HFFc6 (cell line): ENCODE data around the gene KRT35. TPM values are rescaled to one million over a fixed set of nuclear protein-coding genes. Genes with fewer than 3 reads are reported as not detected.

Experiments
- DNase-seq: peaks from one replicate; pipeline ENCODE4 v3.0.0-alpha.2; 2018
- H3K27ac Mint-ChIP-seq: 2 replicates; pipeline ENCODE4 v1.8.0; 2020; ENCODE audit warnings: mild to moderate bottlenecking, mixed read lengths
- H3K27me3 Mint-ChIP-seq: 2 replicates; pipeline ENCODE4 v1.8.0; 2021; ENCODE audit warnings: mild to moderate bottlenecking, moderate library complexity, mixed read lengths; ENCODE audit not compliant: insufficient read depth
- H3K36me3 Mint-ChIP-seq: 2 replicates; pipeline ENCODE4 v1.8.0; 2021; ENCODE audit warnings: low read depth, mixed read lengths
- H3K4me1 Mint-ChIP-seq: 2 replicates; pipeline ENCODE4 v1.8.0; 2020; ENCODE audit warnings: low read depth, mixed read lengths
- H3K4me3 Mint-ChIP-seq: 2 replicates; pipeline ENCODE4 v1.8.0; 2020; ENCODE audit warnings: mild to moderate bottlenecking, moderate library complexity, mixed read lengths
- H3K9me3 Mint-ChIP-seq: 2 replicates; pipeline ENCODE4 v1.8.0; 2020; ENCODE audit warnings: mild to moderate bottlenecking, mixed read lengths
- total RNA-seq, 6 experiments: library from RNA; stranded (reverse); fragmentation: NEBNext Ultra II Directional; extraction: Animal tissue kit (Norgen Biotek cat#: 25700); gene quantifications; 2 replicates in 1 of 6; 3 replicates in 5 of 6; pipeline ENCODE4 v1.2.3, GENCODE V29; 2021
- TF ChIP-seq, protein P1 (sequence below): fragments of 200-600 bp; sonication (generic); IDR thresholded peaks from 2 replicates; pipeline ENCODE4 v1.5.0; 2021; ENCODE audit warnings: antibody characterized with exemption, mild to moderate bottlenecking

Gene KRT35
- total RNA-seq, 6 experiments from 2014 or later = not detected

GRCh38 chr17:41516147-41516829 is 35.3 kb upstream of the KRT35 start:
- Mint-ChIP-seq H3K27me3 (peaks cover 1% of the 10 kb centered on the region), H3K4me1 (peaks cover 21% of the 10 kb centered on the region), H3K9me3 (no peaks in the 10 kb centered on the region)

GRCh38 chr17:41513168-41513547 is 32.2 kb upstream of the KRT35 start:
- H3K4me3 Mint-ChIP-seq = no peak overlapping the region
- no peaks in the 10 kb centered on the region for H3K9me3 Mint-ChIP-seq
- DNase-seq = no peak
- peaks cover 1% of the 10 kb centered on the region for H3K27me3 Mint-ChIP-seq
- H3K4me1 Mint-ChIP-seq = no peaks in the 10 kb centered on the region
- H3K36me3 Mint-ChIP-seq = no peaks in the 10 kb centered on the region
- H3K27ac Mint-ChIP-seq = no peak overlapping the region
- TF ChIP-seq, protein P1, sequence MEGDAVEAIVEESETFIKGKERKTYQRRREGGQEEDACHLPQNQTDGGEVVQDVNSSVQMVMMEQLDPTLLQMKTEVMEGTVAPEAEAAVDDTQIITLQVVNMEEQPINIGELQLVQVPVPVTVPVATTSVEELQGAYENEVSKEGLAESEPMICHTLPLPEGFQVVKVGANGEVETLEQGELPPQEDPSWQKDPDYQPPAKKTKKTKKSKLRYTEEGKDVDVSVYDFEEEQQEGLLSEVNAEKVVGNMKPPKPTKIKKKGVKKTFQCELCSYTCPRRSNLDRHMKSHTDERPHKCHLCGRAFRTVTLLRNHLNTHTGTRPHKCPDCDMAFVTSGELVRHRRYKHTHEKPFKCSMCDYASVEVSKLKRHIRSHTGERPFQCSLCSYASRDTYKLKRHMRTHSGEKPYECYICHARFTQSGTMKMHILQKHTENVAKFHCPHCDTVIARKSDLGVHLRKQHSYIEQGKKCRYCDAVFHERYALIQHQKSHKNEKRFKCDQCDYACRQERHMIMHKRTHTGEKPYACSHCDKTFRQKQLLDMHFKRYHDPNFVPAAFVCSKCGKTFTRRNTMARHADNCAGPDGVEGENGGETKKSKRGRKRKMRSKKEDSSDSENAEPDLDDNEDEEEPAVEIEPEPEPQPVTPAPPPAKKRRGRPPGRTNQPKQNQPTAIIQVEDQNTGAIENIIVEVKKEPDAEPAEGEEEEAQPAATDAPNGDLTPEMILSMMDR = no peak

More at GRCh38 chr17:41516147-41516829, 35.3 kb upstream of the KRT35 start:
- H3K27ac Mint-ChIP-seq = no peak overlapping the region
- no peaks in the 10 kb centered on the region for H3K36me3 Mint-ChIP-seq
- no peak for DNase-seq
- TF ChIP-seq, protein P1 = no peak
- H3K4me3 Mint-ChIP-seq = no peak overlapping the region

DNA sequence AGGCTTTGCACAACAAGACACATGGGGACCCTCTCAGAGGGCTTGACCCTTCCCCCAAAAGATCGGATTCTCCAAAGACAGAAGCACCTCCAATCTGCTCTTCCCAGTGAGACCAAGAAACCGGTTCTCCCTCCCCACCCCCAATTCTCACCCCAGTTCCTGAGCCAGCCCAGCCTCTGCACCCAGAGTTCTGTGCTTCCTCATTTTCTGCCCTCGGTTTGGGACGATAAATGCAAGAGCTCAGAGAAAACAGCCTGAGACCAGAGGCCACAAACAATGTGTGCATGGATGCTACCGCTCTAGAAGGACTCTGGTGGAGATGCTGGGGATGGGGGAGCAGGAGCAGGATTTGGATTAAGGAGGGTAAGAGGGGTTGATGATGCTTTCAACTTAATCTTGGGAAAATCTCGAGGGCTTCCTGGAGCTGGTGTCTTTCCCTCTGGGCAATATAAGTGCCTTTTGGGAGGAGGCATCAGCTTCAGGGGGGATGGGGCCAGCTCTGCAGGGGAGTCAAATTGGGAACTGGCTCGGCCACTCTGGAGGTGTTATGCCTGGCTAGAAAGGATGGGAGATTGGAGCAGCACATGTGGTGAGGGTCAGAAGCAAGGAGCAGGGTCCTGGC is 31.7 kb upstream of the KRT35 start:
- peaks cover 1% of the 10 kb centered on the region; the same call in 1 of the 2 replicates for H3K4me1 Mint-ChIP-seq
- no peaks in the 10 kb centered on the region for H3K9me3 Mint-ChIP-seq
- no peaks in the 10 kb centered on the region for H3K36me3 Mint-ChIP-seq
- no peak overlapping the region for H3K27ac Mint-ChIP-seq
- H3K4me3 Mint-ChIP-seq = no peak overlapping the region
- H3K27me3 Mint-ChIP-seq = peaks cover 1% of the 10 kb centered on the region
- TF ChIP-seq, protein P1 = no peak
- DNase-seq = no peak

DNA sequence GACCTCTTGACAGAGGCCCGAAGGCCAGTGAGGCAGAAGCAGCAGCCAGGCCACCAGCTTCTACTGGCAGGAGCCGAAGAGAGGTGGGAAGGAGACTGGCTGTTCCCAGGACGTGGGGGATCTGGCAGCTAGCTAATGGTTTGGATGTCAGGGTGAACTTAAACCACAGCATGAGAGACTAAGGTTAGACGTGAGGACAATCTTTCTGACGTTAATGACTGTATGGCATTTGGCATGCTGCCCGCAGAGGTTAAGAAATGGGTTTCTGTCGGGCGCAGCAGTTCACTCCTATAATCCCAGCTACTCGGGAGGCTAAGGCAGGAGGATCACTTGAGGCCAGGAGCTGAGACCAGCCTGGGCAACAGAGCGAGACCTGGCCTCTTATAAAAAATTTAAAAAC is 30.8 kb upstream of the KRT35 start:
- TF ChIP-seq, protein P1 = no peak
- Mint-ChIP-seq H3K9me3 (no peaks in the 10 kb centered on the region), H3K27me3 (no peaks in the 10 kb centered on the region; the same call in 1 of the 2 replicates), H3K27ac (no peak overlapping the region), H3K4me1 (peaks cover 6% of the 10 kb centered on the region; the same call in 1 of the 2 replicates), H3K4me3 (no peak overlapping the region), H3K36me3 (no peaks in the 10 kb centered on the region)
- no peak for DNase-seq

DNA sequence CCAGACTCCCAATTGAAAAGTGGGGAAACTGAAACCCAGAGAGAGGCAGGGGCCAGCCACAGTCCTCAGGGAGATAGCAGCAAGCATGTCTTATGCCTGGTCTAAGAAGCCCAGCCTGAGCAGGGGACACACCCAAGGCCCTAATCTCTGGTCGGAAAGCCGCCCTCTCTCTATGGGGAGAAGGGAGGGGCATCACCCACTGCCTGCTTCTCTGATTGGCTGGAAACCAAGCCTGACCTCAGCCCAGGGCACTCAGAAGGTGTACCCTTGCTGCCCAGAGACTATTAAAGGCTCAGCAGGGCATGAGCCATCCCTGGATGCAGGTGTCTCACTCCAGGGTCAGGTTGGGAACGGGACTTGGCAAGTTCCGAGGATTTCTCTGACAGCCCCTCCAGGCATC is 30.2 kb upstream of the KRT35 start:
- Mint-ChIP-seq H3K4me3 (no peak overlapping the region), H3K27ac (no peak overlapping the region), H3K36me3 (no peaks in the 10 kb centered on the region), H3K9me3 (no peaks in the 10 kb centered on the region), H3K4me1 (peaks cover 6% of the 10 kb centered on the region; the same call in 1 of the 2 replicates), H3K27me3 (no peaks in the 10 kb centered on the region; the same call in 1 of the 2 replicates)
- DNase-seq = no peak
- TF ChIP-seq, protein P1 = no peak
